Stomach (tissue), 4 donors: ENCODE data around the gene PCDHA9.

Source experiments
- CTCF ChIP-seq, 7 experiments: fragments of 450-650 bp in 4 of 7; fragments of 200-600 bp in 3 of 7; sonication (generic) in 3 of 7; IDR thresholded peaks; one replicate each; pipeline ENCODE4 v1.5.1; 2016 to 2019; ENCODE audit warnings: antibody characterized with exemption in 7 of 7, control low read depth in 2 of 7, mild to moderate bottlenecking in 1 of 7
- POLR2A ChIP-seq, 4 donors: fragments of 450-650 bp; IDR thresholded peaks; one replicate each; pipeline ENCODE4 v1.6.1; 2016; ENCODE audit warnings: antibody characterized with exemption in 4 of 4, control low read depth in 2 of 4, mild to moderate bottlenecking in 1 of 4, moderate library complexity in 1 of 4
- POLR2AphosphoS5 ChIP-seq, 3 donors: sonication (generic); formaldehyde crosslinking; IDR thresholded peaks; one replicate each; pipeline ENCODE4 v1.6.1; 2016; ENCODE audit warnings: antibody characterized with exemption in 3 of 3

DNA sequence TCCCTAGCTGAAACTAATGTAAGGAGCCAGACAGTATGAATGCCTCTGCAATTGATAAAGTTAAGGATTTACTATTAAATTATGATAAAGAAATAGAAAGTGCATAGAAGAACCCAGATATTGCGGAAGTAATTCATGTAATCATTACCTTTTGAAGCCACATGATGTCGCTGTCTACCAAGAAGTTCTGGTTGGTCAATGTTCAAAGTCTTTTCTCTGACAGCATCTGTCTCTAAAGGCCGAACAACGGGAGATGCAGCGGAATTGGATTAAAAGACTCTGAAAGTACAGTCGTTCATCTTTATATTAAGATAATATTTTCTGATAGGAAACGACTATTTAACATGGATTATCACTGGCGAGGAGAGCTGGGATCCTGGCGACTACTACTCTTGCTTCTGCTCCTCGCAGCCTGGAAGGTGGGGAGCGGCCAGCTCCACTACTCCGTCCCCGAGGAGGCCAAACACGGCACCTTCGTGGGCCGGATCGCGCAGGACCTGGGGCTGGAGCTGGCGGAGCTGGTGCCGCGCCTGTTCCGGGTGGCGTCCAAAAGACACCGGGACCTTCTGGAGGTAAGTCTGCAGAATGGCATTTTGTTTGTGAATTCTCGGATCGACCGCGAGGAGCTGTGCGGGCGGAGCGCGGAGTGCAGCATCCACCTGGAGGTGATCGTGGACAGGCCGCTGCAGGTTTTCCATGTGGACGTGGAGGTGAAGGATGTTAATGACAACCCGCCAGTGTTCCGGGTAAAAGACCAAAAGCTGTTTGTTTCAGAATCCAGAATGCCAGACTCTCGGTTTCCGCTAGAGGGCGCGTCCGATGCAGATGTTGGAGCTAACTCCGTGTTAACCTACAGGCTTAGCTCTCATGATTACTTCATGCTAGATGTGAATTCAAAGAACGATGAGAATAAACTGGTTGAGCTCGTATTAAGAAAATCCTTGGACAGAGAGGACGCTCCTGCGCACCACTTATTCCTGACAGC lies 6.9 kb upstream of the PCDHA9 start, which contains the start of gene PCDHA8:
- TF ChIP-seq POLR2A (IDR thresholded peaks at IDR 0.05) (no peak), CTCF (IDR thresholded peaks at IDR 0.05) (no peak), POLR2AphosphoS5 (IDR thresholded peaks at IDR 0.05) (no peak)
